Right hindlimb (tissue), 1 donor: ENCODE data around the gene FMNL2.

Experiments
- DNase-seq: peaks from one replicate; pipeline ENCODE4 v3.0.0-alpha.2; 2018

Gene FMNL2

GRCh38 chr2:152427902-152428301 lies 92.9 kb downstream of the FMNL2 start:
- no peak for DNase-seq

- no peak for DNase-seq
These were observed 94.0 kb downstream of the FMNL2 start for GRCh38 chr2:152428800-152429582.

GRCh38 chr2:152430876-152431275 lies 95.9 kb downstream of the FMNL2 start:
- no peak for DNase-seq

GRCh38 chr2:152431370-152432098 lies 96.6 kb downstream of the FMNL2 start:
- no peak for DNase-seq

- peak; percentile 69 for DNase-seq
These were observed 97.3 kb downstream of the FMNL2 start for GRCh38 chr2:152432206-152432653.

GRCh38 chr2:152432765-152433164 lies 97.8 kb downstream of the FMNL2 start:
- no peak for DNase-seq

GRCh38 chr2:152433289-152433688 lies 98.3 kb downstream of the FMNL2 start:
- DNase-seq: no peak

- DNase-seq: no peak
These were observed 98.8 kb downstream of the FMNL2 start for GRCh38 chr2:152433791-152434190.

- no peak for DNase-seq
These were observed 99.6 kb downstream of the FMNL2 start for GRCh38 chr2:152434395-152435182.

- no peak for DNase-seq
These were observed 101.2 kb downstream of the FMNL2 start for GRCh38 chr2:152436148-152436547.

- no peak for DNase-seq
These were observed 102.5 kb downstream of the FMNL2 start for GRCh38 chr2:152437276-152438108.

GRCh38 chr2:152440049-152440448 lies 105.1 kb downstream of the FMNL2 start:
- no peak for DNase-seq

GRCh38 chr2:152440460-152440859 lies 105.5 kb downstream of the FMNL2 start:
- DNase-seq: no peak

- DNase-seq: no peak
These were observed 107.0 kb downstream of the FMNL2 start for GRCh38 chr2:152441961-152442360.

- no peak for DNase-seq
These were observed 108.8 kb downstream of the FMNL2 start for GRCh38 chr2:152443771-152444170.

- no peak for DNase-seq
These were observed 109.5 kb downstream of the FMNL2 start for GRCh38 chr2:152444448-152444847.

- DNase-seq: no peak
These were observed 110.4 kb downstream of the FMNL2 start for GRCh38 chr2:152445375-152445774.

- DNase-seq: no peak
These were observed 110.8 kb downstream of the FMNL2 start for GRCh38 chr2:152445791-152446201.

GRCh38 chr2:152446213-152446612 lies 111.2 kb downstream of the FMNL2 start:
- DNase-seq: no peak

- no peak for DNase-seq
These were observed 112.9 kb downstream of the FMNL2 start for GRCh38 chr2:152447897-152448296.

- DNase-seq: no peak
These were observed 113.6 kb downstream of the FMNL2 start for GRCh38 chr2:152448606-152449005.

GRCh38 chr2:152449578-152449977 lies 114.6 kb downstream of the FMNL2 start:
- no peak for DNase-seq
